ENCODE data around the gene ZBTB16. TPM values are rescaled to one million over a fixed set of nuclear protein-coding genes. Genes with fewer than 3 reads are reported as not detected.

ZBTB16 gene
- total RNA-seq, 4 donors from 2014 or later, result 25.5 to 302 (median 151) TPM

- Histone ChIP-seq H3K36me3 (no peaks in the 10 kb centered on the region), H3K27me3 (no peaks in the 10 kb centered on the region), H3K9me3 (no peaks in the 10 kb centered on the region), H3K4me1 (peaks cover 60 to 75% of the 10 kb centered on the region in 2 donors), H3K4me3 (no peak overlapping the region), H3K27ac (peak overlapping the region; percentile 98 to 100)
- intact Hi-C loops (cut with DNase I; ENCODE audit: low total_unique reads), result loop anchor here (10.0 kb wide), 1 partner anchor 127 kb away; no protein-coding TSS in a partner anchor
- peak; percentile 84 to 93 for DNase-seq
- TF ChIP-seq POLR2A (IDR thresholded peaks at IDR 0.05), result no peak
- no peak for TF ChIP-seq CTCF (IDR thresholded peaks at IDR 0.05)
These were observed 111.9 kb downstream of the ZBTB16 start for GRCh38 chr11:114171257-114172054.

- Histone ChIP-seq H3K4me3 (no peak overlapping the region), H3K4me1 (peaks cover 63 to 79% of the 10 kb centered on the region in 2 donors), H3K27ac (peak overlapping the region; percentile 98 to 100), H3K36me3 (no peaks in the 10 kb centered on the region), H3K27me3 (no peaks in the 10 kb centered on the region), H3K9me3 (no peaks in the 10 kb centered on the region)
- no peak for DNase-seq
- no peak for TF ChIP-seq CTCF (IDR thresholded peaks at IDR 0.05)
- TF ChIP-seq POLR2A (IDR thresholded peaks at IDR 0.05), result no peak
- intact Hi-C loops (cut with DNase I; ENCODE audit: low total_unique reads), result loop anchor here (10.0 kb wide), 1 partner anchor 127 kb away; no protein-coding TSS in a partner anchor
These were observed 112.7 kb downstream of the ZBTB16 start for GRCh38 chr11:114172055-114172861.

- peak overlapping the region; percentile 98 to 100 for H3K27ac ChIP-seq
- H3K27me3 ChIP-seq, result no peaks in the 10 kb centered on the region
- H3K9me3 ChIP-seq, result no peaks in the 10 kb centered on the region
- no peaks in the 10 kb centered on the region for H3K36me3 ChIP-seq
- DNase-seq, result no peak
- intact Hi-C loops (cut with DNase I; ENCODE audit: low total_unique reads), result loop anchor here (10.0 kb wide), 1 partner anchor 128 kb away; no protein-coding TSS in a partner anchor
- no peak overlapping the region for H3K4me3 ChIP-seq
- H3K4me1 ChIP-seq, result peaks cover 62 to 80% of the 10 kb centered on the region in 2 donors
- no peak for TF ChIP-seq POLR2A (IDR thresholded peaks at IDR 0.05)
- TF ChIP-seq CTCF (IDR thresholded peaks at IDR 0.05), result no peak
These were observed 113.4 kb downstream of the ZBTB16 start for GRCh38 chr11:114172871-114173444.

GRCh38 chr11:114173843-114174242 is 114.3 kb downstream of the ZBTB16 start:
- peaks cover 60 to 83% of the 10 kb centered on the region in 2 donors for H3K4me1 ChIP-seq
- intact Hi-C loops (cut with DNase I; ENCODE audit: low total_unique reads), result loop anchor here (10.0 kb wide), 1 partner anchor 129 kb away; no protein-coding TSS in a partner anchor
- H3K27me3 ChIP-seq, result no peaks in the 10 kb centered on the region

More at GRCh38 chr11:114173843-114174242, 114.3 kb downstream of the ZBTB16 start:
- H3K36me3 ChIP-seq, result no peaks in the 10 kb centered on the region
- TF ChIP-seq CTCF (IDR thresholded peaks at IDR 0.05) (no peak), POLR2A (IDR thresholded peaks at IDR 0.05) (no peak)
- no peaks in the 10 kb centered on the region for H3K9me3 ChIP-seq
- peak overlapping the region; percentile 98 to 100 for H3K27ac ChIP-seq
- no peak for DNase-seq
- H3K4me3 ChIP-seq, result no peak overlapping the region

Data from uterus (tissue), 4 donors.